Iris pigment epithelial cell (primary cell): ENCODE results near the gene ZNHIT1.
"Not testable (repeated sequence)": the region's sequence is repeated elsewhere in the genome, so short reads cannot be mapped to it uniquely, and the experiment has no call there.

ENCODE experiments used
- DNase-seq: peaks from one replicate; pipeline ENCODE4 v3.0.0-alpha.2; 2011; ENCODE audit warnings: low read depth

The ZNHIT1 gene

DNA sequence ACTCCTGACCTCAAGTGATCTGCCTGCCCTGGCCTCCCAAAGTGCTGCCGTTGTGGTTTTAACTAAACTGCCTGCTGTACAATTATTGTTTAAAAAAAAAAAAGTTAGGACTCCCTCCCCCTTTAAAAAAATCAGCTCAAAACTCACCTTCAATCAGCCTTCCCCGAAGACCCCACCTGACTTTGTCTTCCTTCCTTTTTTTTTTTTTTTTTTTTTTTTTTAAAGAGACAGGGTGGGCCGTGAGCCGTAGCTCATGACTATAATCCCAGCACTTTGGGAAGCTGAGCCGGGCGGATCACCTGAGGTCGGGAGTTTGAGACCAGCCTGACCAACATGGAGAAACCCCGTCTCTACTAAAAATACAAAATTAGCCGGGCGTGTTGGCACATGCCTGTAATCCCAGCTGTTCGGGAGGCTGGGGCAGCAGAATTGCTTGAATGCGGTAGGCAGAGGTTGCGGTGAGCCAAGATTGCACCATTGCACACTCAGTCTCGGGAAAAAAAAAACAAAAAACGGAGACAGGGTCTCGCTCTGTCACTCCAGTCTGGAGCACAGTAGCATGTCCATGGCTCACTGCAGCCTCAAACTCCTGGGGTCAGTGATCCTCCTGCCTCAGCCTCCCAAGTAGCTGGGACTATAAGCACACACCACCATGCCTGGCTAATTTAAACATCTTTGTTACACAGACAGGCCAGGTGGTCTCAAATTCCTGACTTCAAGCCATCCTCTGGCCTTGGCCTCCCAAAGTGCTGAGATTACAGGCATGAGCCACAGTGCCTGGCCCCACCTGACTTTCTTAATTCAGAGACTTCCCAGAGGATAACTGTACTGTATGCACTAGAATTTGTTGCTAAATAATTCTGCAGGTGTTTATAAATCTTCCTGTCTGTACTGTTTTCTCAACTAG is 23.7 kb downstream of the ZNHIT1 start:
- no peak for DNase-seq

DNA sequence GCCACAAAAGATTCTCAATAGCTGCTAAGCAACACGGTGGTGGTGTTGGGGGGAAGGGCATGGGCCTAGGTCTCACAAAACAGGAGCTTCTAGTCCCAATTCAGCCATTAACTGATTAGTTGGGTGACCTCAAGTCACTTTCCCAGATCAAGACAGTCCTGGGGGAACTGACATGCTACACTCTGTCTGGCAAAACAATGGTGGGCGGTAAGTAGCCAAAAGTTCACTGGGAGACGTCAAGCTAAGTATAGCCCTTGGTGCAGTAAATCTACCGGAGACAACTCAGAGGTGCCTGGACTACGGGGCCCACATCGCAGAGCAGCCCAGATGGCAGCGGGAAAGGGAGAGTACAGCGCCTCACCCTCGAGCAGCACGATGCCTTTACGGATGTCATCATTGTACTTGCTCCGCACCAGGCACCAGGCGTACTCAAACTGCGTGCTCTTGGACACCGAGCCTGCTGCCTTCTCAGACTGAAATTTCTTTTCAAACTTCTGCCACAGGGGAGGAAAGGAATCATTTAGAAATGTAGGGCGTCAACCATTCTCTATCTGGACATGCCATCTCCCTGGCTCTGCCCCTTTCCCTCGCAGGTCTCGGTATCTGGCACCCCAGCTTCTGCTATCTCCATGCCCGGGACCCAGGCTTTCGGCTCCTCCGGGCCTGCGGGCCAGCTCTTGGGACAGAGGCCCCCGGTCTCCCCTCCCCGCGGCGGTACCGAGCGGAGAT is 25.8 kb downstream of the ZNHIT1 start:
- DNase-seq: peak; percentile 36

DNA sequence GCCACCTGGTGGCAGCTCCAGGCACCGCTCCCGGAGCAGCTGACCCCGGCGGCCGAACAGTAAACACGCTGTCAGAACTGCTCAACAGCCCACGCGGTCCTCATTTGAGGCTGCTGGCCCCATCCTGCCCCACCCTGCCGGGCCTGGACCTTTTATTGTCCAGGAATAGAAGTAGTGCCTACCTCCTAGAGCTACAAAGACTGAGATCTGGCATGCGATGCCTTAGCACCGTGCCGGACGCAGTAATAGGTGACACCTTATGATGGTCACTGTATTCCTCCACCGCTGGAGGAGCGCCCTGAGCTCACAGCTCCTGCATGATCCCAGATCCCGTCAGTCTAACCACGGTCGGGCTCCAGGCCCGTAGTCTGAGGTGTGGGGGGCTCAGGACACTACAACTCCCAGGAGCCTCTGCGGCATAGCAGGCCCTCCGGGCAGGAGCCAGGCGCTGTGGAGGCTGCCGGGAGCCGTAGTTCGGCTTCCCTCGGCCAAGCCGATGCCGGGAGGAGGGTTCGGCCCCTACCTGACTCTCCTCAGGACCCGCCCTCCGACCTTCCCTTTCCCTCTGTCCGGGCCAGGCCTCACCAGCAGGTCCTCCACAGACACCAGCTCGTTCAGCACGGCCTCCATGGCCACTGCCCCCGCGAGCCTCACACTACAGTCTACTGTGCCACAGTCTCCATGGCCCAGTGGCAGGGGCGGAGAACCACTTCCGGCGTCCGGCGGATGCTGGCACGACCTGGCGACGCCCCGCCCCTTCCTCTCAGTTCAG is 26.6 kb downstream of the ZNHIT1 start, which contains the start of gene FIS1:
TSS of gene FIS1 (minus strand) at position 707 of the 772 bp plus-strand sequence. CDS start at position 630, 77 bp downstream.
- peak; percentile 90 for DNase-seq

DNA sequence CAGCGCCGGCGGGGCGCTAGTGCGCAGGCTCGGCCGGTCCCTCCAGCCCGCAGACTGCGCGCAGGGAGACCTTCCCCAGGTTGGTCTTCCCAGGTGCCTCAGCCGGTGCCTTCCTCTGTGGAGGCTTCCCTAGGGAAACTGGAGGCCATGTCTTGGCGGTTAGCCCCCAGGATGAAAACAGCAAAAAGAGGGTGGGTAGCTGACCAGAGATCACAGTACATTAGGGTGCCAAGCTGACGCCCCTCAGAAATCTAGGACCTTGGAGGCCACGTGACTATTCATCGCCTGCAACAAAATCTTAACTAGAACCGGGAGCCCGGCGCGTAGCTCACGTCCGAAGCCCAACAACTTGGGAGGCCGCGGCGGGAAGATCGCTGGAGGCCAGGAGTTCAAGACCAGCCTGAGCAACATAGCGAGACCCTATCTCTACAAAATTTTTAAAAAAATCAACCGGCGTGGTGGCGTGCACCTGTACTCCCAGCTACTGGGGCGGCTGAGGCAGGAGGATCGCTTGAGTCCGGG is 27.2 kb downstream of the ZNHIT1 start:
- DNase-seq: no peak

DNA sequence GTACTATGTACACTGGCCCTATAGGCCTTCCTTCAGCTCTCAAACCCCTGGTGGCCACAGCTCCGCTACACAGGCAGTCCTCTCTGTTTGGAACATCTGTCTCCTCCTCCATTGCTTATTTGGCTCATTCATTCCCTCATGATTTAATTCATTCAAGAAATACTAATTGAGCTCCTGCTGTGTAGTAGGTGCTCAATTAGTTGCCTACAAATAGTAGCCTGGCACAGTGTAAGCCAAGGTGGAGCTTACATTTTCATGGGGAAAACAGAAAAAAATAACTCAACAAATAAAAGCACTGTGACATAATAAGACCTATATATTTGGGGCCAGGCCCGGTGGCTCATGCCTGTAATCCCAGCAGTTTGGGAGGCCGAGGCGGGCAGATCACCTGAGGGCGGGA is 30.3 kb downstream of the ZNHIT1 start:
- DNase-seq: no peak

DNA sequence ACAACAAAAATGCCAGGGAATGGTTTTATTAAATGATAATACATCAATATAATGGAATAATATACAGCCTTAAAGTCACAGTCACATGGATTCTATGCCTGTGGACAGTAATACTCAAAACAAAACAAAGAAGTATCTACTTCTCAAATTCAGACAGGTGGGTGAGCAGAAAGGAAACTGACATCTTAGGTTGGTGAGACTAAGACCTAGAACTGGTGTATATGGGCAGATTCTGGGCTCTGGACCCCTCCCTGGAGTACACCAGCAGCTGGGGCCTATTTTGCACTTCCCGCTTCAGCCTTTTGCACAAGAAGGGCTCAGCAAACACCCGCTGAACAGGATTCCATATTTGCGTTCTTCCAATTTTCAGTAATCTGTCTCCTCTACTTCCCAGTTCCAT is 32.4 kb downstream of the ZNHIT1 start:
- no peak for DNase-seq

DNA sequence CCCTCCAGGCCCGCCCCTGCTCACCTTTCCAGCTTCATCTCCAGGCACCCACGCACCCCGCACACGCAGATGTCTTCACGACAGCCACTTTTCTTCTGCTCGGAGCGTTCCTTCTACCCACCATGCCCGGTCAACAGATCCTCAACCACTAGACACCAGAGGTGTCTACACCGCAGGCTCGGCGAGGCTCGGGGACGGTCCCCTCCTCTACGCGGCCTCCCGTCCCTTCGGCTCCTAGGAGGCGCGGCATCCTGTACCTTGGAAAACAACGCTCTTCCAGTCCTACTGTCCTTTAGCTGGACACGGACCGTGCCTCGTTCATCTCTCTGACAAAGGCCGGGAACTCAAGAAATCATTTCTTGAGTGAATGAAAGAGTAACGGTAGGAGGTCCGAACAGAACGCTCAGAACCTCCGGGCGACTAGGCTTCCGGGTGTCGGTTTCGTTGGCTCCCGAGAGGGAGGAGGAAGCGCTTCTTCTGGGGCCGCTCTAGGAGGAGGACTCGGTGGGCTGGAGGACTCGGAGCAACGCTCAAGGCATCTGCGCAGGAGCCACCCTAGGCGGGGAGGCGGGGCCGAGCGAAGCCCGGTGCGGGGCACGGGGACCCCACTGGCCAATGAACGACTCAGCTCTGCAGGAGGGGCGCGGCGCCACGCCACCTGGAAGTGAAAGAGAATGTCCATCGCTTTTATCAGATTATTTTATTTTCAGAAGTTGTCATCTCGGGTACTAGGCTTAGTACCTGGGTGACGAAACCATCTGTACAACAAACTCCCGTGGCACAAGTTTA is 34.1 kb downstream of the ZNHIT1 start:
- peak; percentile 99 for DNase-seq

DNA sequence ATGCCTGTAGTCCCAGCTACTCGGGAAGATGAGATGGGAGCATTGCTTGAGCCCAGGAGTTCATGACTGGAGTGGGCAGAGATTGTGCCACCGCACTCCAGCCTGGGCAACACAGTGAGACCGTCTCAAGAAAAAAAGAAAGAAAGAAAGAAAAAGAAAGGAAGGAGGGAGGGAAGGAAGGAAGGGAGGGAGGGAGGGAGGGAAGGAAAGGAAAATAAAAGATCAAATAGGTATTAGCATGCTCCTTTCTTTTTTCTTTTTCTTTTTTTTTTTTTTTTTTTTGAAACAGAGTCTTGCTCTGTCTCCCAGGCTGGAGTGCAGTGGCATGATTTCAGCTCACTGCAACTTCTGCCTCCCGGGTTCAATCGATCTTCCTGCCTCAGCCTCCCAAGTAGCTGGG is 35.2 kb downstream of the ZNHIT1 start:
- DNase-seq: not testable (repeated sequence)

DNA sequence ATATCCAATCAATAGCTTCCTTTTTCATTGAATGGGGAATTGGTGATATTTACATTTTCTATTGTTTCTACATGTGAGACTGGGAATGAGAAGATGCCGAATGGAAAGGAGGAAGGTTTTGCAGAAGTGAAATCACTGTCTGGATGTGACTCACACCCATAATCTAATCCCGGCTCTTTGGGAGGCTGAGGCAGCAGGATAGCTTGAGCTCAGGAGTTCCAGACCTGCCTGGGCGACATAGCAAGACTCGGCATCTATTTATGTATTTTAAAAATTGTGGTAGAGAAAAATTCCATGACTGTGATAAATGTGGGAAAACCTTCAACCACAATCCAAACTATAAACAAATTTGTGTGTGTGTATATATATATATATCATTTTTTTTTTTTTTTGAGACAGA is 37.8 kb downstream of the ZNHIT1 start:
- peak; percentile 31 for DNase-seq

DNA sequence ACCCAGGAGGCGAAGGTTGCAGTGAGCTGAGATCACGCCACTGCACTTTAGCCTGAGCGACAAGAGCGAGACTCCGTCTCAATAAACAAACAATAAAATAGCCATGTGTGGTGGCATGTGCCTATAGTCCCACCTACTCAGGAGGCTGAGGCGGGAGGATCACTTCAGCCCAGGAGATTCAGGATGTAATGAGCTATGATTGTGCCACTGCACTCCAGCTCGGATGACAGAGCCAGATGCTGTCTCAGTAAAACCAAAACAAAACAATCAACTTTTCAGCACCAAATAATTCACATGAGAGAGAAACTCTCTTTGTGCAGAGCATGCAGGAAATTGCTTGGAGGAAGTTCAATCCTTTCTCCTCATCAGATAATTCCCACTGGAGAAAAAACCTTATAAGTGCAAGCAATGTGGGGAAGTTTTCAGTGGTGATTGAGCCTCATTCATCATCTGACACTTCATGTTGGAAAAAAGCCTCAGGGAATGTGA is 40.3 kb downstream of the ZNHIT1 start:
- DNase-seq: no peak

DNA sequence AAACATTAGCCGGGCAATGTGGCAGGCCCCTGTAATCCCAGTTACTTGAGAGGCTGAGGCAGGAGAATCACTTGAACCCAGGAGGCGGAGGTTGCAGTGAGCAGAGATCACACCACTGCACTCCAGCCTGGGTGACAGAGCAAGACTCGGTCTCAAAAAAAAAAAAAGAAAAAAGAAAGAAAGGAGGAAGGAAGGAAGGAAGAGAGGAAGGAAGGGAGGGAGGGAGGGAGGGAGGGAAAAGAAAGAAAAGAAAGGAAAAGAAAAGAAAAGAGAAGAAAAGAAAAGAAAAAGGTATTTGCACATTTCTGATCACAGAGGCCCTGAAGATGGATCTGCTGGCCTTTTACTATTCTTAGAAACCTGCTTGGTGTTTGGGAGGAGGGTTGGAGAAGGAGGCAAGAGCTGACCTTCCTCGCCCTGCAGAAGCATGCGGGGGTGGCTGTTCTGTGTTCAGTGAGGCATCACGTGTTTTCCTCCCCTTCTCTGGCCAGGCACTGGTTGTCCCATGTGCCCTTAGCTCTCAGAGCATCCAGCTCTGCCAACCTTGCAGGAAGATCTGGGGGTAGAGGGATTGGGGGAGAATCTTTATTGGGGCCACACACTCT is 46.2 kb downstream of the ZNHIT1 start:
- peak; percentile 26 for DNase-seq

DNA sequence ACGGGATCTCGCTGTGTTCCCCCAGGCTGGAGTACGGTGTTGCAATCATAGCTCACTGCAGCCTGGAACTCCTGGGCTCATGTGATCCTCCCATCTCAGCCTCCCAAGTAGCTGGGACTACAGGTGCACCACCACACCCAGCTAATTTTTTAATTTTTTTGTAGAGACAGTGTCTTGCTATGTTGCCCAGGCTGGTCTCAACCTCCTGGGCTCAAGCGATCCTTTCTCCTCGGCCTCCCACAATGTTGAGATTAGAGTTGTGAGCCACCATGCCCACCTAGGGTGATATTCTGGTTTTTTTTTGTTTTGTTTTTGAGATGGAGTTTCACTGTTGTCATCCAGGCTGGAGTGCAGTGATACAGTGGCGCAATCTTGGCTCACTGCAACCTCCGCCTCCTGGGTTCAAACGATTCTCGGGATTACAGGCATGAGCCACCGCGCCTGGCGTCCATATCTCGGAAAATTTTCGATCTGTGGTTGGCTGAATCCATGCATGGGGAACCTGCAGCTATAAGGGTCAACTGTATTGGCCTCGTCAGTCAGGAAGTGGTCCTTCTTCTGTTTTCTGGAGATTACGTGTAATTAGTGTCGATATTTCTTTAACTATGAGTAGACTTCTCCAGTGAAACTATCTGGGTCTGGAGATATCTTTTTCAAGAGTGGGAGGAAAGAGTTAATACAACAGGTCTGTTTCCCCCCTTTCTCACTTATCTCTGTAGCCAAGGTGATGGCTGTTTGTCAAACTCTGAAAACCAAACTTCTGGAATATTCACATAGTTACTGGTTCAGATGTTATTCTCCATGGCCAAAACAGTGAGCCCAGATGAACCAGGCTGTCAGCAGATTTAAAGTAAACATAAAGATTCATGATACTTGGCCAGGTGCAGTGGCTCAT is 47.9 kb downstream of the ZNHIT1 start:
- DNase-seq: no peak

DNA sequence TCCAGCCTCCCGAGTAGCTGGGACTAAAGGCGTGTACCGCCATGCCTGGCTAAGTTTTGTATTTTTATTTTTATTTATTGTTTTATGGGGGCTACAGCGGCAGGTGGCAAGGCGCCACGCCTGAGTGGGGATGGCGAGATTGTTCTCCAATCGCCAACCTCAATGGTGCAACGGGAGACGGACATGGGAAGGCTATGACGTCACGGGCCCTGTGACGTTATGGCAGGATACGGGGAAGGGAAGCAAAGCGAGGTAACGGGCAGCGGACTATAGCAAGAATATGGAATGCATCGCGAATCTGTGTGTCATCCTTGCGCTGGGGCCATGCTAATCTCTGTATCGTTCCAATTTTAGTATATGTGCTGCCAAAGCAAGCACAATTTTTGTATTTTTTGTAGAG is 51.7 kb downstream of the ZNHIT1 start:
- no peak for DNase-seq

DNA sequence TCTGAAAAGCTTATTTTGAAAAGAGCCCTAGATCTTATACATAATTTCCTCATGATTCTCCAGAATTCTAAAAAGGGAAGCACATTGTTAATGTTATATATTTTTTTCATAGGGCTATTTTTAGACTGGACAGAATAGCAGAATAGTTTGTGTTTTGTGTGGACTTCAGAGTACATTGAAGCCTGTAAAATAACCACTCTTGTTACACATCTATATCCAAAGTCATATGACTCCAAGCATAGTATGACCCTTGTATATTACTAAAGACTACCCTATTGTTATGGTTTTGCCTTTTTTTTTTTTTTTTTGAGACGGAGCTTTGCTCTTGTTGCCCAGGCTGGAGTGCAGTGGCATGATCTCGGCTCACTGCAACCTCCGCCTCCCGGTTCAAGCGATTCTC is 53.1 kb downstream of the ZNHIT1 start:
- no peak for DNase-seq

DNA sequence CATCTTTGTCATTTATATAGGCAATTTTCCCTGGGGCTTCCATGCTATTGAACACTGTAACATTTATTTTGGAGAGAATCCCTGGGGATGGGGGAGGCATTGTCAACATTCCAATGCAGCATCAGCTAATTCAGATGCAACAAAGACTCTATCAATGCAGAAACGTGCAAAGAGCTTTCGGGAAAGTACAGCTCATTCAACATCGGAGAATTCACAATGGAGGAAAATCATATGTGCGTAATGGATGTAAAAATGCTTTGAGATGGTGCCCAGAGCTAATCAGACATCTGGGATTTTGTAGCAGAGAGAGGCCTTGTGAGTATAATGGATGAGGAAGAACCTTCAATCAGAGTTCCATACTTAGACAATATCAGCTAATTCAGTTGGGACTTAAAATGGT is 55.2 kb downstream of the ZNHIT1 start:
- DNase-seq: no peak
